ENCODE results near the gene IGFALS. TPM values are rescaled to one million over a fixed set of nuclear protein-coding genes. Genes with fewer than 3 reads are reported as not detected.

Gene IGFALS
- polyA plus RNA-seq, 1 donor from 2014 or later = 1.2 TPM

DNA sequence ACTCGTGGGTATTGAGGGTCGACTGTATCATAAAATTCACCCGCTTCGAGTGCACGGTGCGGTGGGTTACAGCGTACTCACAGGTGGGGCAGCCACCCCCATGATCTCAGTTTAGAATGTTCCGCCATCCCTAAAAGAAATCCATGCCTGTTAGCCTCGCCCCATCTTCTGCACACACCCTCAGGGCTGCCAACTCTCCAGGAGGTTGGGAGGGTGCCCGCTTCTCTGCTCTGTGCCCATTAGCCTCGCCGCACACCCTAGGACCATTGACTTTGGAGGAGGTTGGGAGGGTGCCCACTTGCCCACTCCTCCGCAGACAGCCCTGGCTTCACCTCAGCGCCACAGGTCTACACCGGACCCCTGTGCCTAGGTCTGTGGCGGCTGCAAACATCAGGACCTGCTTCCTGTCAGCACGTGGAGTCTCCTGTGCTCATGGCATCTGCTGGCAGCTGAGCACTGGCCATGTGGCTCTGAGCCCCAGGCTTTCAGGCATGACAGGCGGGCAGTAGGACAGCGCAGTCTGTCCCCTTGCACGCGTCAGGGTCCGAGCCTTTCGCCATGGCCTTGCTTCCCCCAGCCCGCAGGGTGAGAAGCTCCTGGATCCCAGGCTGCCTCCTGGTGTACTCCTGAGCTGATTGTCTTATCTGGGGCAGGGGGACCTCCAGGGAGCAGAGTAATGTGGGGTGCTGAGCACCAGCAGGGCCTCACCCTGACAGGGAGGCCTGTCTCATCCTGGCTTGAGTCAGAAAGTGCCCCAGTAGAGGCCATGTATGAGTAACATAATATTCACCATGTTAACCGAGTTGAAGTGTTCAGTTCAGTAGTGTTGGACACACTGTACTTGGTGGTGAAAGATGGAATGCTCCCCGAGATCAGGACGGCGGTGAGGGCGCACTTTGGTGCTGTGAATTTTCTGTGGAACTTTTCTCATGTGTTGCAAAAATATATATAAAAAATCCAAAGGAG lies 44.1 kb downstream of the IGFALS start:
- H3K9me2 ChIP-seq (ENCODE audit: insufficient read depth, low read length) = no peaks in the 10 kb centered on the region
- no peaks in the 10 kb centered on the region for H3K9me3 ChIP-seq (ENCODE audit: low read length)
- H3K27me3 ChIP-seq (ENCODE audit: insufficient read depth, low read depth, low read length) = no peaks in the 10 kb centered on the region
- no peak overlapping the region for H3K4me2 ChIP-seq (ENCODE audit: low read length)
- H3K27ac ChIP-seq (ENCODE audit: low read length) = no peak overlapping the region
- peaks cover 7% of the 10 kb centered on the region for H3K36me3 ChIP-seq (ENCODE audit: insufficient read depth, low read length)
- no peaks in the 10 kb centered on the region for H3F3A ChIP-seq (ENCODE audit: insufficient read depth, low read length, poor library complexity, severe bottlenecking)
- no peak overlapping the region for H2AFZ ChIP-seq (ENCODE audit: low read depth, low read length)
- no peaks in the 10 kb centered on the region for H3K79me2 ChIP-seq (replicated peaks; ENCODE audit: insufficient read depth, low read length)
- H3K4me3 ChIP-seq (ENCODE audit: low read length) = no peak overlapping the region
- TF ChIP-seq SMC3 (conservative IDR thresholded peaks at IDR 0.05; ENCODE audit: poor library complexity) (no peak), TAF1 (IDR thresholded peaks at IDR 0.05; ENCODE audit: low read depth) (no peak), POLR2AphosphoS5 (IDR thresholded peaks at IDR 0.05) (no peak), RAD21 (conservative IDR thresholded peaks at IDR 0.05) (no peak), EZH2 (IDR thresholded peaks at IDR 0.05; ENCODE audit: borderline replicate concordance, insufficient read depth, low read length, poor library complexity, severe bottlenecking) (no peak), MXI1 (conservative IDR thresholded peaks at IDR 0.05; ENCODE audit: poor library complexity, severe bottlenecking) (no peak)
- H4K20me1 ChIP-seq (ENCODE audit: insufficient read depth) = no peaks in the 10 kb centered on the region
- no peak overlapping the region for H3K9ac ChIP-seq (ENCODE audit: low read length)

DNA sequence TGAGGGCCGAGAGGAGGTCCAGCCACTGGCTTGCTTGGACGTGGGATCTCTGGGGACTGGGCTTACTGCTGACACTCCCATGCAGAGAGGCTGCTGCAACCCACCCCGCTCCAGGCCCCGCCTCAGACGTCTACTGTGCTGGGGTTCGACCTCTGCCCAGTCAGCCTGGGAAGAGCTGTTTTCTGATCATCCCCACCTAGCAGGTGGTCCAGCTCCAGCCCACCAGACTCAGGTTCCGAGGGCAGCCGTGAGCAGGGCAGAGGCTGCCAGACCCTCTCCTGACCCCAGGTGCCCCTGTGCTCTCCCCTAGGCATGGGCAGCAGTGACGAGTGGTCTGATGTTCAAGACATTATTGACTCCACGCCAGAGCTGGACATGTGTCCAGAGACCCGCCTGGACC lies 45.6 kb downstream of the IGFALS start:
- no peak overlapping the region for H3K4me2 ChIP-seq (ENCODE audit: low read length)
- H2AFZ ChIP-seq (ENCODE audit: low read depth, low read length) = no peak overlapping the region
- no peaks in the 10 kb centered on the region for H3K9me2 ChIP-seq (ENCODE audit: insufficient read depth, low read length)
- H3K4me3 ChIP-seq (ENCODE audit: low read length) = no peak overlapping the region
- no peaks in the 10 kb centered on the region for H4K20me1 ChIP-seq (ENCODE audit: insufficient read depth)
- TF ChIP-seq MXI1 (conservative IDR thresholded peaks at IDR 0.05; ENCODE audit: poor library complexity, severe bottlenecking) (no peak), RAD21 (conservative IDR thresholded peaks at IDR 0.05) (no peak), EP300 (conservative IDR thresholded peaks at IDR 0.05; ENCODE audit: poor library complexity, severe bottlenecking) (no peak), SMC3 (conservative IDR thresholded peaks at IDR 0.05; ENCODE audit: poor library complexity) (no peak), EZH2 (IDR thresholded peaks at IDR 0.05; ENCODE audit: borderline replicate concordance, insufficient read depth, low read length, poor library complexity, severe bottlenecking) (no peak), CTCF (IDR thresholded peaks at IDR 0.05; ENCODE audit: poor library complexity, severe bottlenecking) (no peak)
- no peaks in the 10 kb centered on the region for H3K27me3 ChIP-seq (ENCODE audit: insufficient read depth, low read depth, low read length)
- no peak overlapping the region for H3K27ac ChIP-seq (ENCODE audit: low read length)
- H3K9ac ChIP-seq (ENCODE audit: low read length) = no peak overlapping the region
- H3K9me3 ChIP-seq (ENCODE audit: low read length) = no peaks in the 10 kb centered on the region
- H3K79me2 ChIP-seq (replicated peaks; ENCODE audit: insufficient read depth, low read length) = no peaks in the 10 kb centered on the region
- H3F3A ChIP-seq (ENCODE audit: insufficient read depth, low read length, poor library complexity, severe bottlenecking) = no peaks in the 10 kb centered on the region
- peaks cover 7% of the 10 kb centered on the region for H3K36me3 ChIP-seq (ENCODE audit: insufficient read depth, low read length)

DNA sequence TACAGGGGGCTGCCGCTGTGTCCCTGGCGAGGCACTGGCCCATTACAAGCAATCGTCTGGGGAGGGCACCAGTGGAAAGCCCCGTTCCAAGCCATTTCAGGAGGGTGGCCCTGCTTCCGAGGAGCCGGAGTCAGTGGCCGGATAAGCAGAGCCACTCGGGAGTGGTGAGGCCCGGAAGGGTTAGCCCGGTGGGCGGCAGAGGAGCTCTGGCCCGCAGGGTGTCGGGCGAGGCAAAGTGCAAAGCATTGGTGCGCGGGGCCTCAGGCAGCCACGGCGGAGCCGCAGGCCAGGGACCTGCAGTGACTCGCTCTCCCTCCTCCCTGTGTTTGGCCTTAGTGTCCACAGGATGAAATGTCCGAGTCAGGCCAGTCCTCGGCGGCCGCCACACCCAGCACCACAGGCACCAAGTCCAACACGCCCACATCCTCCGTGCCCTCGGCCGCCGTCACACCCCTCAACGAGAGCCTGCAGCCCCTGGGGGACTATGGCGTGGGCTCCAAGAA lies 46.8 kb downstream of the IGFALS start:
- TF ChIP-seq EZH2 (IDR thresholded peaks at IDR 0.05; ENCODE audit: borderline replicate concordance, insufficient read depth, low read length, poor library complexity, severe bottlenecking) (no peak), RAD21 (conservative IDR thresholded peaks at IDR 0.05) (no peak), CTCF (IDR thresholded peaks at IDR 0.05; ENCODE audit: poor library complexity, severe bottlenecking) (no peak), EP300 (conservative IDR thresholded peaks at IDR 0.05; ENCODE audit: poor library complexity, severe bottlenecking) (no peak), TAF1 (IDR thresholded peaks at IDR 0.05; ENCODE audit: low read depth) (no peak), POLR2AphosphoS5 (IDR thresholded peaks at IDR 0.05) (no peak)
- Histone ChIP-seq H3K9me2 (ENCODE audit: insufficient read depth, low read length) (no peaks in the 10 kb centered on the region), H3K27ac (ENCODE audit: low read length) (no peak overlapping the region), H3K9ac (ENCODE audit: low read length) (no peak overlapping the region), H3K4me3 (ENCODE audit: low read length) (no peak overlapping the region), H3K9me3 (ENCODE audit: low read length) (no peaks in the 10 kb centered on the region), H2AFZ (ENCODE audit: low read depth, low read length) (no peak overlapping the region), H3F3A (ENCODE audit: insufficient read depth, low read length, poor library complexity, severe bottlenecking) (no peaks in the 10 kb centered on the region), H3K36me3 (ENCODE audit: insufficient read depth, low read length) (peaks cover 7% of the 10 kb centered on the region), H4K20me1 (ENCODE audit: insufficient read depth) (no peaks in the 10 kb centered on the region), H3K27me3 (ENCODE audit: insufficient read depth, low read depth, low read length) (no peaks in the 10 kb centered on the region), H3K4me2 (ENCODE audit: low read length) (no peak overlapping the region), H3K79me2 (replicated peaks; ENCODE audit: insufficient read depth, low read length) (no peaks in the 10 kb centered on the region)

Data from neural cell (in vitro differentiated cells).